H1 (cell line): Measurements from ENCODE around the gene CDKN2B. TPM values are rescaled to one million over a fixed set of nuclear protein-coding genes. Genes with fewer than 3 reads are reported as not detected.

Experiments used
- CHD2 ChIP-seq: IDR thresholded peaks from 2 replicates; pipeline ENCODE4 v1.6.1; 2012; ENCODE audit warnings: low read length, improper control_type of control experiment
- SUZ12 ChIP-seq: fragments of 200-600 bp; sonication (generic); IDR thresholded peaks from 2 replicates; pipeline ENCODE4 v1.6.1; 2012; ENCODE audit warnings: mild to moderate bottlenecking, inconsistent platforms, low read length, moderate library complexity, mixed read lengths
- polyA plus RNA-seq, 7 experiments: library from polyadenylated mRNA; depleted of rRNA in 3 of 7; stranded (reverse) in 5 of 7; unstranded in 2 of 7; fragments of >200 nt in 5 of 7; fragments of 200-250 nt in 2 of 7; gene quantifications; 1 replicate in 5 of 7; 2 replicates in 1 of 7; 4 replicates in 1 of 7; pipeline versions ENCODE4 v1.2.1 to v1.2.3, GENCODE V29; 2011 to 2013; ENCODE audit warnings: missing spikeins in 2 of 7, mixed read lengths in 2 of 7
- total RNA-seq: library from RNA; stranded (reverse); fragmentation: NEBNext Ultra II Directional; extraction: Animal tissue kit (Norgen Biotek cat#: 25700); gene quantifications from 2 replicates; pipeline ENCODE4 v1.2.1, GENCODE V29; 2021

The CDKN2B gene
- total and polyA plus RNA-seq, 2 of the 8 experiments (the other 6 are each of a cell fraction or from before 2014, with no cell fraction given) = 0.20 to 0.88 TPM

- TF ChIP-seq CHD2 (no peak), SUZ12 (peak; percentile 80)
These were observed 13.3 kb downstream of the CDKN2B start (continued) for GRCh38 chr9:21995666-21996398.
